Measurements from ENCODE around the gene CLPTM1.

The CLPTM1 gene

GRCh38 chr19:45011959-45012358 is 56.8 kb downstream of the CLPTM1 start:
- no peaks in the 10 kb centered on the region for H3K9me3 ChIP-seq
- no peak overlapping the region for H3K4me3 ChIP-seq (ENCODE audit: low read depth in 1 of 2, low read length in 1 of 2)
- no peaks in the 10 kb centered on the region for H3K27me3 ChIP-seq

GRCh38 chr19:45016388-45017314 is 61.5 kb downstream of the CLPTM1 start:
- Histone ChIP-seq H3K36me3 (peaks cover 7% of the 10 kb centered on the region), H3K4me3 (ENCODE audit: low read depth in 1 of 2, low read length in 1 of 2) (no peak overlapping the region), H3K9me3 (no peaks in the 10 kb centered on the region), H3K27me3 (no peaks in the 10 kb centered on the region), H3K4me1 (ENCODE audit: control insufficient read depth in 1 of 2, insufficient read depth in 1 of 2, low read depth in 1 of 2, low read length in 1 of 2) (no peaks in the 10 kb centered on the region), H3K27ac (no peak overlapping the region)
- TF ChIP-seq CTCF (IDR thresholded peaks at IDR 0.05), result peak; percentile 47

More at GRCh38 chr19:45011959-45012358, 56.8 kb downstream of the CLPTM1 start:
- H3K27ac ChIP-seq, result no peak overlapping the region
- no peak for TF ChIP-seq CTCF (IDR thresholded peaks at IDR 0.05)
- H3K36me3 ChIP-seq, result peaks cover 11% of the 10 kb centered on the region
- H3K4me1 ChIP-seq (ENCODE audit: control insufficient read depth in 1 of 2, insufficient read depth in 1 of 2, low read depth in 1 of 2, low read length in 1 of 2), result no peaks in the 10 kb centered on the region

GRCh38 chr19:45019187-45019586 is 64.0 kb downstream of the CLPTM1 start:
- no peak overlapping the region for H3K27ac ChIP-seq
- no peaks in the 10 kb centered on the region for H3K9me3 ChIP-seq
- H3K4me3 ChIP-seq (ENCODE audit: low read depth in 1 of 2, low read length in 1 of 2), result no peak overlapping the region
- H3K4me1 ChIP-seq (ENCODE audit: control insufficient read depth in 1 of 2, insufficient read depth in 1 of 2, low read depth in 1 of 2, low read length in 1 of 2), result no peaks in the 10 kb centered on the region
- no peak for TF ChIP-seq CTCF (IDR thresholded peaks at IDR 0.05)
- no peaks in the 10 kb centered on the region for H3K27me3 ChIP-seq
- H3K36me3 ChIP-seq, result no peaks in the 10 kb centered on the region

- Histone ChIP-seq H3K4me3 (ENCODE audit: low read depth in 1 of 2, low read length in 1 of 2) (no peak overlapping the region), H3K36me3 (no peaks in the 10 kb centered on the region), H3K4me1 (ENCODE audit: control insufficient read depth in 1 of 2, insufficient read depth in 1 of 2, low read depth in 1 of 2, low read length in 1 of 2) (no peaks in the 10 kb centered on the region), H3K27me3 (no peaks in the 10 kb centered on the region), H3K27ac (no peak overlapping the region), H3K9me3 (no peaks in the 10 kb centered on the region)
- TF ChIP-seq CTCF (IDR thresholded peaks at IDR 0.05), result no peak
Measured at GRCh38 chr19:45020071-45020470, 64.9 kb downstream of the CLPTM1 start.

GRCh38 chr19:45021971-45022370 is 66.8 kb downstream of the CLPTM1 start:
- Histone ChIP-seq H3K9me3 (no peaks in the 10 kb centered on the region), H3K36me3 (no peaks in the 10 kb centered on the region), H3K27ac (no peak overlapping the region), H3K4me3 (ENCODE audit: low read depth in 1 of 2, low read length in 1 of 2) (no peak overlapping the region), H3K27me3 (no peaks in the 10 kb centered on the region), H3K4me1 (ENCODE audit: control insufficient read depth in 1 of 2, insufficient read depth in 1 of 2, low read depth in 1 of 2, low read length in 1 of 2) (no peaks in the 10 kb centered on the region)
- no peak for TF ChIP-seq CTCF (IDR thresholded peaks at IDR 0.05)
